HG02642 (cell line): ENCODE data around the gene RNF13.
"Not testable (repeated sequence)": the region's sequence is repeated elsewhere in the genome, so short reads cannot be mapped to it uniquely, and the experiment has no call there.

Experiments used
- ATAC-seq: cut with Tn5 transposase; IDR thresholded peaks from one replicate; pipeline ENCODE4 v1.9.1; 2021; ENCODE audit warnings: mild to moderate bottlenecking; ENCODE audit not compliant: unreplicated experiment, poor library complexity

The RNF13 gene

GRCh38 chr3:149941946-149942345 lies 128.9 kb downstream of the RNF13 start:
- ATAC-seq = no peak

- ATAC-seq = no peak
These were observed 129.4 kb downstream of the RNF13 start for GRCh38 chr3:149942409-149942808.

- ATAC-seq = not testable (repeated sequence)
These were observed 131.0 kb downstream of the RNF13 start for GRCh38 chr3:149943966-149944365.

GRCh38 chr3:149947231-149947630 lies 134.2 kb downstream of the RNF13 start:
- ATAC-seq = no peak

GRCh38 chr3:149949181-149949580 lies 136.2 kb downstream of the RNF13 start:
- no peak for ATAC-seq

GRCh38 chr3:149954812-149955211 lies 141.8 kb downstream of the RNF13 start:
- ATAC-seq = no peak

GRCh38 chr3:149955449-149955848 lies 142.4 kb downstream of the RNF13 start:
- no peak for ATAC-seq

- no peak for ATAC-seq
These were observed 144.5 kb downstream of the RNF13 start for GRCh38 chr3:149957361-149958125.

GRCh38 chr3:149958171-149958796 lies 145.3 kb downstream of the RNF13 start:
- ATAC-seq = no peak

- no peak for ATAC-seq
These were observed 146.4 kb downstream of the RNF13 start for GRCh38 chr3:149959443-149959842.

- no peak for ATAC-seq
These were observed 150.5 kb downstream of the RNF13 start for GRCh38 chr3:149963485-149963884.

- ATAC-seq = no peak
These were observed 151.3 kb downstream of the RNF13 start for GRCh38 chr3:149964291-149964690.

- no peak for ATAC-seq
These were observed 152.3 kb downstream of the RNF13 start for GRCh38 chr3:149965278-149965677.

GRCh38 chr3:149967086-149967685 lies 154.2 kb downstream of the RNF13 start:
- ATAC-seq = no peak

GRCh38 chr3:149968216-149968615 lies 155.2 kb downstream of the RNF13 start:
- ATAC-seq = no peak

GRCh38 chr3:149969110-149969939 lies 156.3 kb downstream of the RNF13 start:
- no peak for ATAC-seq

- ATAC-seq = peak; percentile 71
These were observed 157.1 kb downstream of the RNF13 start for GRCh38 chr3:149969940-149970715.

- ATAC-seq = peak; percentile 55
These were observed 157.8 kb downstream of the RNF13 start, which contains the start of gene PFN2 for GRCh38 chr3:149970716-149971402. TSS of gene PFN2 (minus strand) at chr3:149970895. CDS start at chr3:149970856, 39 bp downstream.

GRCh38 chr3:149971403-149972075 lies 158.5 kb downstream of the RNF13 start:
- ATAC-seq = peak; percentile 10
